ENCODE data around the gene CEP85.
A peak's percentile ranks its signal among the peaks of the same experiment; 100 is the strongest.

The CEP85 gene

DNA sequence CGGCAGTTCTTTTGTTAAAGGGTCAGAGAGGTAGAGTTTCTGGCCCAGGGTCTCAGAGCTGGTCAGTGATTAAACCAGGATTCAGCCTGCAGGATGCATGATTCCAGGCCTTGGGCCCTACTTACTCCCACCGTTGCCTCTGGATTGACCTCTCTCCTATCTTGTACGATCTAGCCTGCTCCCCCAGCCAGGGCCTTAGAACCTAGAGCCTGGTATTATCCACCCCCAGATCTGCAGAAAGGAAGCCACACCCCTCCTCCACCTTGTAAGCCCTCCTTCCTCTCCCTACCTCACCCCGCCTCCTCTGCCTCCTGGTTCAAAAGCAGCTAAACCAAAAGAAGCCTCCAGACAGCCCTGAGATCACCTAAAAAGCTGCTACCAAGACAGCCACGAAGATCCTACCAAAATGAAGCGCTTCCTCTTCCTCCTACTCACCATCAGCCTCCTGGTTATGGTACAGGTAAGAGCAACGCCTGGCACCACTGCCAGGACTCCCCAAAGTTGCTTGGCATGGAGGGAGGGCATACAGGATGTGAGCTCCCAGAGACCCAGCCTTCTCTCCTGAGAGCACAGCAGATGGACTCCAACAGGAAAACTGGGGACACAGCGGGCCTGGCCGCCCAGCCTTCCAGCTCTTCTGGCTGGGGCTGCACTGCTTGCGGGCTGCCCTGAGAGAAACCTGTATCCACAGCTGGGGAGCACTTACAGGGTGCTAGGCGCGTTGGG lies 83.8 kb downstream of the CEP85 start, which contains the start of gene CD52:
Gene CD52, plus strand, starts transcription at position 347 of the 726 bp plus-strand sequence. Its CDS starts 60 bp downstream, at position 407.
- H3K36me3 ChIP-seq: peaks cover 0 to 6% (median 0%) of the 10 kb centered on the region in 11 experiments; a peak in 2 of 22 replicates
- H3K27ac ChIP-seq: peak within 1 kb of the TSS; percentile 61 to 82 (median 74)
- H3K4me3 ChIP-seq: peak within 1 kb of the TSS; percentile 22 to 70 (median 49); a peak in 19 of 20 replicates
- H3K4me1 ChIP-seq: peaks cover 83 to 94% (median 91%) of the 10 kb centered on the region in 10 experiments
- no peak for TF ChIP-seq Cebpa-rat (IDR thresholded peaks at IDR 0.05)
- no peaks in the 10 kb centered on the region for H4K20me1 ChIP-seq
- peaks cover 0 to 8% (median 0%) of the 10 kb centered on the region in 11 experiments; a peak in 1 of 22 replicates for H3K27me3 ChIP-seq
- no peaks in the 10 kb centered on the region for H3K9me3 ChIP-seq (replicated peaks in 1 of 11)
- H3K9ac ChIP-seq: peak within 1 kb of the TSS; percentile 48 to 75 (median 67)
- H3K4me2 ChIP-seq: peak within 1 kb of the TSS; percentile 76 to 98 (median 90)

DNA sequence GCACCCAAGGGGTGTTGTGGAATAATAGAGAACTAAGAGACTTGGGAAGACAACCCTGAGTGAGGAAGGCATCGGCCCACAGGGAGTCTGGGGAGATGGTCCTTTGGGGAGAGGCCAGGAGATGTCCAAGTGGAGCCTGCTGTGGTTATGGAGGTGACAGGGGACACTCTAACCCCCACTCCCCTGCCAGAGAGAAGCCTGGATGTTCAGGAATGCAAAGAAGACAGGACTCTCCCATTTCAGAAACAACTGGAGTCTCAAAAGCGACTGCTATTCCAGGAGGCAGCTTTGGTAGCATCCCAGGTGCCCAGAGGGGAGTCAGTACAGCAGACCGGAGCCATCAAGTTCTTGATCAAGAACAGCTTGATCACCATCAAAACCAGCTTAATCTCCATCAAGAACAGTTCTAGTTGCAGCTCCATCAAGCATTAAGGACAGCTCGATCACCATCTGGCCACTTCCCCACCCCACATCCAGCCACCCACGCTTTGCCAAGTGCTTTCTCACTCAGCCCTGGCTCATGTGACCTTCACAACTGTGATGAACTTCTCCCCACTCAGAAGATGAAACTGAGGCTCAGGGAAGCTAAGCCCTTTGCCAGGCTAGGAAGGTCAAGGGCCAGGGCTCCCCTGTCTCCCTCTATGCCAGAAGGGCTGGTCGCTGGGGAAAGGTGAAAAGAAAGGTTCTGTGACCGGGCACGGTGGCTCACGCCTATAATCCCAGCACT lies 84.5 kb downstream of the CEP85 start:
- Histone ChIP-seq H3K9me3 (replicated peaks in 1 of 11) (no peaks in the 10 kb centered on the region), H4K20me1 (no peaks in the 10 kb centered on the region), H3K4me1 (peaks cover 80 to 87% (median 84%) of the 10 kb centered on the region in 10 experiments), H3K36me3 (peaks cover 0 to 6% (median 0%) of the 10 kb centered on the region in 11 experiments; a peak in 2 of 22 replicates), H3K27ac (peak overlapping the region; percentile 53 to 82 (median 74)), H3K9ac (peak overlapping the region; percentile 48 to 75 (median 67)), H3K4me3 (peak overlapping the region; percentile 22 to 70 (median 49); a peak in 19 of 20 replicates), H3K27me3 (peaks cover 0 to 8% (median 0%) of the 10 kb centered on the region in 11 experiments; a peak in 1 of 22 replicates), H3K4me2 (peak overlapping the region; percentile 76 to 98 (median 90))
- no peak for TF ChIP-seq Cebpa-rat (IDR thresholded peaks at IDR 0.05)

DNA sequence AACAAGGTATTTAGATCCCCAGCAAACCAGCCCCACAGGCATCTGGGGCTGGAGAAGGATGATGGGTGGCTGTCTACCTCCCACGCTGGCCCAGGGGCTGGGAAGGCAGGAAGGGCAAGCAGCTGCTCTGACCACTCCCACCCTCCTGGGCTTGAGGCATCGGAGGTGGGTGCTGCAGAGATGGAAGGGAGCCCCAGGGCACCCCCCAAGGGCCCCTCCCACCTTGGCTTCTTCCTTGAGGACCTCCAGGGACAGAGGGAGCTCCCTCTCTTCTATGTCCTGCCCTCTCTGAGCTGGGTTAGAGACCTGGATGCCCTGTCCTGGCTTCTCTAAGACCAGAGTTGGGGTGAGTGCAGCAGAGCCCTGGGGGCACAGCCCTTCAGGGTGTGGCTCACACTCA lies 86.9 kb downstream of the CEP85 start:
- Histone ChIP-seq H3K4me3 (peak overlapping the region in 1 of 10 experiments; percentile 28; a peak in 2 of 20 replicates), H3K4me1 (peaks cover 56 to 63% (median 61%) of the 10 kb centered on the region in 10 experiments), H3K27ac (peak overlapping the region in 10 of 11 experiments; percentile 6 to 82 (median 62); a peak in 16 of 22 replicates), H3K36me3 (peaks cover 0 to 6% (median 0%) of the 10 kb centered on the region in 11 experiments; a peak in 2 of 22 replicates), H4K20me1 (no peaks in the 10 kb centered on the region), H3K9me3 (replicated peaks in 1 of 11) (no peaks in the 10 kb centered on the region), H3K4me2 (peak overlapping the region; percentile 76 to 98 (median 90)), H3K27me3 (peaks cover 0 to 8% (median 0%) of the 10 kb centered on the region in 11 experiments; a peak in 1 of 22 replicates), H3K9ac (peak overlapping the region in 9 of 11 experiments; percentile 33 to 75 (median 49); a peak in 17 of 22 replicates)
- TF ChIP-seq Cebpa-rat (IDR thresholded peaks at IDR 0.05): no peak

DNA sequence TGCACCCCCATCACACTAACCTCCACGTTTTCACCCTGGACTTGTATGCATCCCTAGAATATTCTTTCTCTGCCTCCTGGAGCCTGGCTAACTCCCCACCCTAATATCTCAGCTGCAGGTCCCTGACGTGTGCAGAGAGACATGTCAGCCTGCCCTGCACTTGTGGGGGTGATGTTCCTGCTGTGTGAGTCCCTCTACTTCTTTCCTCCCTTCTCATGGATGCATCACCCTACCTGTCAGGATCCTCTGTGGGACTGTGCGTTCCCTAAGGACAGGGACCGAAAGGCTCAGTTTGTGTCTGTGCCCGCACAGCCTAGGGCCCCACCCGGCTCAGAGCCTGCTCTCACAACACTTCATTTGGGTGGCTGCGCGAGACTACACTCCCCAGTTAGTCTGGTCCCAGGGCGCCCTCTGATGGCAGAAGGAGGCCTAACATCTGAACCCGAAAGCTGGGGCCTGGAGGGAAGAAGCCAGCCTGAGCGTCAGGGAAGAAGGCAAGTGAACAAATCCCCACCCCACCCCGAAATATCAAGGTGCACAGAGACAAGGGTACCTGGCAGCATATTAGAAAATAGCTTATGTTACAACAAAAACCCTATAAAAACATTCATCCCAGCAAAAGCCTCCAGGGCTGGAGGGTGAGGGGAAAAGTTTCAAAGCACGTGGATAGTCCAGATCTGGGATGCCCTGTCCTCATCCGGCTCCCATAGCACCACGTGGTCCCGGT lies 87.5 kb downstream of the CEP85 start:
- Histone ChIP-seq H4K20me1 (no peaks in the 10 kb centered on the region), H3K36me3 (peaks cover 0 to 6% (median 0%) of the 10 kb centered on the region in 11 experiments; a peak in 2 of 22 replicates), H3K4me1 (peaks cover 50 to 57% (median 55%) of the 10 kb centered on the region in 10 experiments), H3K27me3 (peaks cover 0 to 8% (median 0%) of the 10 kb centered on the region in 11 experiments; a peak in 1 of 22 replicates), H3K4me3 (peak overlapping the region in 1 of 10 experiments; percentile 28; a peak in 1 of 20 replicates), H3K9ac (peak overlapping the region; percentile 33 to 75 (median 51); a peak in 20 of 22 replicates), H3K27ac (peak overlapping the region in 10 of 11 experiments; percentile 6 to 82 (median 64); a peak in 16 of 22 replicates), H3K9me3 (replicated peaks in 1 of 11) (no peaks in the 10 kb centered on the region), H3K4me2 (peak overlapping the region; percentile 76 to 98 (median 90))
- no peak for TF ChIP-seq Cebpa-rat (IDR thresholded peaks at IDR 0.05)

DNA sequence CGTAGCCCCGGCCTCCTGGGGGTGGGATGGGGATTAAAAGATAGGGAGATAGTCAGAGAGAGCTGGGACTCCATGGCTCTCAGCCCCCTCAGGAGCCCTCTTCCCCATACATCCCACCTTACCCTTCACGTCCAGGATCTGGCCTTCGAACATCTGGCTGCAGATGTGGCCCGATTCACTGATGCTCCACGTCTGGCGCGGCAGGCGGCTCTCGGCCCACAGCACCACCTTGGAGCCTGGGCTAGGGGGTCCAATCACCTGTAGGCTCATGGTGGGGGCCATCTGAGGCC lies 88.0 kb downstream of the CEP85 start:
- no peaks in the 10 kb centered on the region for H4K20me1 ChIP-seq
- H3K4me2 ChIP-seq: peak overlapping the region in 3 of 11 experiments; percentile 30 to 94 (median 77); a peak in 4 of 22 replicates
- H3K27me3 ChIP-seq: peaks cover 0 to 8% (median 0%) of the 10 kb centered on the region in 11 experiments; a peak in 1 of 22 replicates
- peaks cover 45 to 52% (median 50%) of the 10 kb centered on the region in 10 experiments for H3K4me1 ChIP-seq
- peak overlapping the region in 6 of 11 experiments; percentile 8 to 58 (median 40); a peak in 8 of 22 replicates for H3K27ac ChIP-seq
- peaks cover 0 to 6% (median 0%) of the 10 kb centered on the region in 11 experiments; a peak in 2 of 22 replicates for H3K36me3 ChIP-seq
- H3K4me3 ChIP-seq: no peak overlapping the region
- peak overlapping the region; percentile 22 to 74 (median 45); a peak in 17 of 22 replicates for H3K9ac ChIP-seq
- no peaks in the 10 kb centered on the region for H3K9me3 ChIP-seq (replicated peaks in 1 of 11)
- TF ChIP-seq Cebpa-rat (IDR thresholded peaks at IDR 0.05): no peak

DNA sequence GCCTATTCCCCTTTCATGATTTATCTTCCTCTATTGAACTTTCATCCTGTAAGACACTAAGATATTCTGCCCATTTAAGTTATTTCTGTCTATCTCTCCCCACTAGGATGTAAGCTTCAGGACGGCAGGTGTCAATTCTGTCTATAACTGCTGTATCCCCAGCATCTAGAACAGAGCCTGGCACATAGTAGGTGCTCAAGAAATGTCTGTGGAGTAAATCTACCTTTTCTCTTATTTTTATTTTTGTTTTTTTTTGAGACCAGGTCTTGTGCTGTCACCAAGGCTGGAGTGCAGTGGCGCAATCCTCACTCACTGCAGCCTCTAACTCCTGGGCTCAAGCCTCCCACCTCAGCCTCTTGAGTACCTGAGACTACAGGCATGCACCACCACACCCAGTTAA lies 89.4 kb downstream of the CEP85 start:
- no peak for TF ChIP-seq Cebpa-rat (IDR thresholded peaks at IDR 0.05)
- no peak overlapping the region for H3K4me3 ChIP-seq
- no peak overlapping the region for H3K9ac ChIP-seq
- H3K36me3 ChIP-seq: peaks cover 0 to 6% (median 0%) of the 10 kb centered on the region in 11 experiments; a peak in 2 of 22 replicates
- H3K4me1 ChIP-seq: peaks cover 31 to 38% (median 36%) of the 10 kb centered on the region in 10 experiments
- H3K27me3 ChIP-seq: peaks cover 0 to 4% (median 0%) of the 10 kb centered on the region in 11 experiments; a peak in 1 of 22 replicates
- H3K4me2 ChIP-seq: no peak overlapping the region
- H4K20me1 ChIP-seq: no peaks in the 10 kb centered on the region
- H3K9me3 ChIP-seq (replicated peaks in 1 of 11): no peaks in the 10 kb centered on the region
- no peak overlapping the region for H3K27ac ChIP-seq

DNA sequence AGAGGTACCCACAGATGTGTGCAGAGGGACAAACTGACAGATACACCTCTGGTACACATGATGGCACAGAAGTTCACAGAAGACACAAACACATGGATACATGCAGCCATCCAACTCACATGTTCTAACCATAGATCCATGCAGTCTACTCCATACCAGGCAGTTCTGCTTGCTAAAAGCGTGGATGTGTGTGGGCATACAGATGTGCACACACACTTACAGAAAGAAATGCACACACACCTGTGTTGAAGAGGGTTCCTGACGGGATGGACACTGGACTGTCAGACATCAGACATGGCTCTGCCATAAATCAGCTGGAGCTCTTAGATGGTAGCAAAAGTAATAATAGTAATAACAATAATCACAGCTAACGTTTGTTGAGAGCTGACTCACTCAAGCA lies 90.5 kb downstream of the CEP85 start:
- Histone ChIP-seq H3K36me3 (peaks cover 0 to 6% (median 0%) of the 10 kb centered on the region in 11 experiments; a peak in 2 of 22 replicates), H3K4me2 (no peak overlapping the region), H3K9ac (no peak overlapping the region), H3K4me3 (no peak overlapping the region), H3K9me3 (replicated peaks in 1 of 11) (no peaks in the 10 kb centered on the region), H4K20me1 (no peaks in the 10 kb centered on the region), H3K27ac (no peak overlapping the region), H3K27me3 (no peaks in the 10 kb centered on the region), H3K4me1 (peaks cover 19 to 27% (median 24%) of the 10 kb centered on the region in 10 experiments)
- TF ChIP-seq Cebpa-rat (IDR thresholded peaks at IDR 0.05): no peak

DNA sequence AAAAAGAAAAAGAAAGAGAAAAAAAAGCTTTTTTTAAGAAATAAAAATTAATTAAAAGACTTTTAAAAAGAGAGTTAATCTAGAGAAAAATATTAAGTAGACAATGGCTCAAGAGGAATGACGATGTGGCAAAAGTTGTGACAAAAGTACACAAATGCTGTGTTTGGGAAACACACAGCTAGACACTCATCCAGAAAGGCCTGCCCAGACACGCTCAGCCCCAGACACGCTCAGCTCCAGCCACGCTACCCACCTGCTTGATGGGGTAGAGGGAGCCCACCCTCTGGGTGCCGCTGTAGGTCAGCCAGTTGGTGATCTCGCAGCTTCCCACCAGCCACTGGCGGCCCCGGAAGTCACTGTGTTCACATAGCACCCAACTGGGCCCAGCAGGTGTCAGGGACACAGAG lies 94.0 kb downstream of the CEP85 start:
- Histone ChIP-seq H3K27ac (no peak overlapping the region), H3K9ac (0 out of 22 replicates have a peak overlapping the region, but pooled peaks of 1 of the 11 experiments have one; percentile 10), H3K27me3 (no peaks in the 10 kb centered on the region), H3K4me2 (no peak overlapping the region), H3K9me3 (replicated peaks in 1 of 11) (no peaks in the 10 kb centered on the region), H3K36me3 (no peaks in the 10 kb centered on the region; a peak in 1 of 22 replicates), H3K4me1 (no peaks in the 10 kb centered on the region; a peak in 1 of 20 replicates), H3K4me3 (no peak overlapping the region), H4K20me1 (no peaks in the 10 kb centered on the region)
- no peak for TF ChIP-seq Cebpa-rat (IDR thresholded peaks at IDR 0.05)
